ENCODE measurements around the gene MAPK9.

DNA sequence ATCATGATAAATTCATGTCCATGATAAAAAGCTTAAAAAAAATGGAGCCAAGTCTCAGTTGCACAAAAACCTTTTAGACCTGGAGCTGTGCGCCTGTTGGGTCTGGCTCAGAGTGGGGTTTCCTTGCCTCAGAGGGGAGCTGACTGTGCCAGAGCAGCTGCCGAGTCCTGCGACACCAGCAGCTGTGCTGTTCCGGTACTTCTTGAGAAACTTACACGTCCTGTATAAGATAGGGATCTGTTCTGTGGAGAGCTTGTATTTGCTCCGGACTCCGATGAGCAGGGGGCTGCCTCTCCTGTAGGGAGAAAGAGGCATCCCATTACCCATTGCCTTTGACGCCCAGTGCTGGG lies 32.7 kb upstream of the MAPK9 start:
- TF ChIP-seq TAF1 (IDR thresholded peaks at IDR 0.05; ENCODE audit: borderline replicate concordance, low read depth, low read length) (no peak), POLR2AphosphoS5 (IDR thresholded peaks at IDR 0.05; ENCODE audit: low read depth, low read length) (no peak), POLR2A (IDR thresholded peaks at IDR 0.05; ENCODE audit: low read depth, low read length) (no peak)

Data from GM12892 (cell line).